Stimulated activated CD8-positive, alpha-beta memory T cell treated with anti-CD3 and anti-CD28 coated beads, Interleukin-4, amount 100 ng/mL, for 1 hour (primary cell): Measurements from ENCODE around the gene TRIM59.

Source experiments
- DNase-seq, 2 donors: peaks; one replicate each; pipeline ENCODE4 v3.0.0-alpha.2; 2020; ENCODE audit warnings: low read depth in 2 of 2, low spot score in 1 of 2

Gene TRIM59

DNA sequence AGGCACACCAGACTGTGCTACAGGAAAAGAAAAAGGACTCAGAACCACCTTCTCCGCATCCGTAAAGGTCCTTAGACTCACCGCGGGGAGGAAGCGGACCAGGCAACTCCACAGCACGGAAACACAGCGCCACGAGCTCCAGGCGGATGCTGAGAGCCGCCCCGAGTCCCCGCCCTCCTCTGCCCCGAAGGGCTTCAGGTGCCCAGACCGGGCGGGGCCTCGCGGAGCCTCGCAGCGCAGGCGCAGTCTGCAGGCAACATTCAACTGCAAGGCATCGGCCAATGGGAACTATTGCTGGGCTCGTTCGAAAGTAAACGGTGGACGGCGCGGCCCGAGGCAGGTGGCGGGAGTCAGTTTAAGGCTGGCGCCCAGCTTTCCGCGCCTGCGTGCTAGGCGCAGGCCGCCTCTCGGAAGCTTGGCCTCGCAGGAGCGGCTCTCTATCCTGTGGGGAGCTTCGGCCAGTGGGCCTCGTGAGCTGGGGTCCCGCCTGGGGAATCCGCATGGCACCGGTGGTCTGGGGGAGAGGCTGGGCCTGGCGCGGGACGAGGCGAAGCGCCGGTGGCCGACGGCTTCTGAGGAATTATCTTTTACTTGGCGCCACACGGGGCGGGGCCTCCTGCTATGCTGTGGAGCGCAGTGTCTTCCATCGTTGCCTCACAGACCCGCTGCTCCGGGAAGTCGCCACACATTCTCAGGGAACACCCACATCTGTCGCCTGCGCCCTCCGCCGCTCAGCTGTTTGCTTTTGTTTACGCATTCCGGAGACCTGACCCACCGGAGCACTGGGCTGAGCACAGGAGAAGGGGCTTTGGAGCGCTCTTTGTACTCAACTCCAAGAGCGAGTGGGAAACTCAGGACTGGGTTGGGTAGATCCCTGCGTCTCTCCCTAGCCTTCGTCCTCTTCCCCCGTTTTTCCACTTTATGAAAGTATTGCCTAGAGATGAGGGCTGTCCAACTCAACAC lies at the start of gene TRIM59:
TRIM59 (minus strand) TSS at position 151 of the 963 bp plus-strand sequence. CDS start 10,603 bp downstream, outside the sequence.
- DNase-seq, result peak; percentile 78 to 93

DNA sequence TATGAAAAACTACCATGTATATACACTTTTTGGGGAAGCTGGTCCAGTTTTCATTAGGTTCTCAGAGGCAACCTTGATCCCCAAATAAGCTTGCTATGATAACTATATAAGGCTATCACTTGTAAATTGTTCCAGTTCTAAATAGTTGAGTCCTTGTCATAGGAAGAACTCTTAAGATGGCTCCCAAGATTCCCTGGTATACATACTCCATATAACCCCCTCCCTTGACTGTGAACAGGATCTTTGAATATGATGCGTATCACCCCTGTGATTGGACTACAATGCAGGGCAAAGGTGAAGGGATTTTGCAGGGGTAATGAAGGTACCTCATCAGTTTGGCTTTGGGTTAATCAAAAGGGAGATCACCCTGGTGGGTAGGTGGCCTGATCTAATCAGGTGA lies 48.6 kb upstream of the TRIM59 start:
- no peak for DNase-seq

DNA sequence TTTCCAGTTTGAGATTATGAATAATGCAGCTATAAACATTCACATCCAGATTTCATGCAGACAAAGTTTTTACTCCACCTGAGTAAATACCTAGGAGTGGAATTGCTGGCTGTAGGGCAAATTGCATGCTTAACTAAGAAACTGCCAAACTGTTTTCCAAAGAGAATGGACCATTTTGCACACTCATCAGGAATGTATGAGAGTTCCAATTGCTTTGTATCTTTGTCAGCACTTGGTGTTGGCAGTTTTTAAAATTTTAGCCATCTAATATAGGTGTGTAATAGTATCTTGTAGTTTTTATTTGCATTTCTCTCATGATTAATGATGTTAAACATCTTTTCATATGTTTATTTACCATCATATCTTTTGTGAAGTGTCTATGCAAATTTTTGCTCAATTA lies 40.6 kb upstream of the TRIM59 start:
- no peak for DNase-seq

DNA sequence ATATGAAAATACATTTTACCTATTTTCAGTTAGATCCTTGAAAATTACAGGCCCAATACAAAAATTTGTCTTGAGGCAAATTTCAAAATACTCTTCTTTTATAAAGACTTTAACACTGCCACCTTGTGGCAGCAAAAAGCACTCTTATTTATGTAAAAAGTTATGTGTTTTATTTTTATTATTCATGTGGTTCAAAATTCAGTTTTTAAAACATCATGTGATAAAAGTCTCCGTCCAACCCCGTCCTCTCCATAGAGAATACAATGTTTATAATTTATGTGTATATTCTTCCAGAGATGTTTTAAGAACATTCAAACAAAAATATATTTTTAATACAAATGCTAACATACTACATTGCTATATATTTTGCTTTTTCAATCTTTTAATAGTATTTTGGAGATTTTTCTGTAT lies 36.9 kb upstream of the TRIM59 start:
- DNase-seq, result no peak

GRCh38 chr3:160482796-160483195 lies 33.2 kb upstream of the TRIM59 start:
- DNase-seq, result no peak

DNA sequence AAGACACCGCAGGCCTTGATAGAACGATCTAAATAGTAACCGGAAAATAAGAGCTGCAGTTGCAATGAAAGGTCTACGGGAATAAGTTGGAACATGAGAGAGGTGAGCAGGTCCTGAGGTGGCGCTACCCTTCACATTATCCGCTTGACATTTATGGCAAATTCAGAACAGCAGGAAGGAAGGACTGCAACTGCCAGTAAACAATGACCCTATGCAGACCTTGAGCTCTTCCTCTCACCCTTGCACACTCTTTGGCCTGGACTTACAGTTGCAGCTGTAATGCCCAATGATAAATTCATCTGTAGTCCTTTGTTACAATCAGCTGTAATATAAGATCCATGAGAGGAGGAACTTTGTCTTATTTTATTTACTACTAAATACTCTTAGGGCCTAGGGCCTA lies 32.3 kb upstream of the TRIM59 start:
- DNase-seq, result no peak

- no peak for DNase-seq
Measured at GRCh38 chr3:160480931-160481330, 31.3 kb upstream of the TRIM59 start.

DNA sequence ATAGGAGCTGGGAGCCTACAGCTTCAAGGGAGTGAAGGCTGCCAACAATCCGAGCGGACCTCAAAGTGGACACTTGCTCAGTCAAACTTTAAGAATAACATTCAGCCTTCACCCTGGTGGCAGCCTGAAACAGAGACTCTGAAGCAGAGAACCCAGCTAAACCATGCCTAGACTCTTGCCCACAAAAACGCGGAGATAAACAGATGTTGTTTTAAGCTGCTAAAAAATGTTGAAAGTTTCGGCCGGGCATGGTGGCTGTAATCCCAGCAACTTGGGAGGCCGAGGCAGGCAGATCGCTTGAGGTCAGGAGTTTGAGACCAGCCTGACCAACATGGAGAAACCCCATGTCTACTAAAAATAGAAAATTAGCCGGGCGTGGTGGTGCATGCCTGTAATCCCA lies 29.8 kb upstream of the TRIM59 start:
- no peak for DNase-seq

DNA sequence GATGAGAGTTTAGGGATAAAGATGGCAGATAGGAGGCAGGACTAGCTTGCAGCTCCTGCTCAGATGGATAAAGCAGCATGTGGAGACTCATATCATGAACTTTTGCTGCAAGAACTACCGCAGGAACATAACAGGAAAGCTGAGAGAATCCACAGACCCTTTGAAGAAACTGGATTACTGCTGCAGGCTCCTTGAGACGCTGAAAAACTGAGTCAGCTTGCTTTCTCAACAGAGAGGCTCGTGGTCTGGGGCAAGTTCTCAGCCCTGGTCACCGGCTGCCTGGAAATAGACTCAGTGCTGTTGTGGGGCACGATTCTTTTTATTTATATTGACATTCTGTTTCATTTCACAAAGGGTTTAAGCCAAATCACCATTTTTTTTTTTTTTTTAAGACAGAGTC lies 28.8 kb upstream of the TRIM59 start:
- no peak for DNase-seq

GRCh38 chr3:160477750-160478149 lies 28.2 kb upstream of the TRIM59 start:
- DNase-seq, result no peak

GRCh38 chr3:160475884-160476283 lies 26.3 kb upstream of the TRIM59 start:
- no peak for DNase-seq

DNA sequence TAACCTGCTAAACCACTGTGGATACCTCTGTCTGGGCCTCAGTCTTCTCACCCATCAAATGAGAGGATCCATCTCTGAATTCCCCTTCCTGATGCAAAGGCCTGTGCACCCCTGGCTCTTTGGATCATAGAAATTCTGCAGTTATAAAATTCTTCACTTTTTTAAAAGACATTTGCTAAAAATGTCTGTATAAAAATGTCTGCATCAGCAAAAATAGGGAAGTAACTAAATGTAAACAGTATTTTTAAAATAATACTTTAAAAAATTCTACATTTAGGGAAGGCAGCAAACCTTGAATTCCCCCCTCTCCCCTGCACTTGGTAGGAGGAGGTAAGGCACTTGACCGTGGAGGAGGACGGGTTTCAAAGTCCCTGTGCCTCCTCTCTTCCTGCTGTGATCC lies 25.6 kb upstream of the TRIM59 start:
- no peak for DNase-seq

DNA sequence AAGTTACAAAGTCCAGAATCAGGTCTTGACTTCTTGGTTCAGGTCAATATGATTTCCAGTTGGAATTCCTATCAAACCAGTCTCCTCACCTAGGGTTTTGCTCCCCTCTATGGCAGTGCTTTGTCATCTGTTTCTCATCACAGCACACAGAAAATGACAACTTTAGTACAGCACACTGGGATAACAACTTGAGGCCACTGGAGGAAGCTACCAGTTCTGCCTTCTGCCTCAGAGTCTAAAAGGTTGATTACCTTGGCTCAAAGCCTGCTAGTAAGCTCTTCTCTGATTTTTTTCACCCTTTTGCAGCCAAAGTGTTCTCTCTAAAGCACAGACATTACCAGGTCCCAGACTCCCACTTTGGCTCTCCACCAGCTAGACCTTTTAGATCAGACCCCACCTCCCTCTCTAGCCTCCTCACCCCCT lies 24.8 kb upstream of the TRIM59 start:
- DNase-seq, result no peak

DNA sequence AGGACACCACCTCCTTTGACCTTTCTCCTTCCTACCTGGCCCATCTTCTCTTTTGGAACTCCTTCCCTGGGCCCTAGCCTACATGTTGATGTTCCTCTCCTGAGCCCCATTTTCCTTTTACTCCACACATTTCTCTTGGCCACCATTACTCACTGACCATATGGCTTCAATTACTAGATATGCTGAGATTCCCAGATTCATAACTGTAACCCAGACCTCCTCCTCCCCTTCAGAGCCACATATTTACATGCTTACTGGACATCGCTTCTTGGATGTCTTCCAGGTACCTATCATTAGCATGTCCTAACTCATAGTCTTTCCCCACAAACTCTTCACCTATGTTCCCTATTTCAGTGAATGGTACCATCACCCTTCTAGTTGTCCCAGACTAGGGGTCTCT lies 24.4 kb upstream of the TRIM59 start:
- no peak for DNase-seq

- no peak for DNase-seq
Measured at GRCh38 chr3:160473221-160473620, 23.6 kb upstream of the TRIM59 start.

DNA sequence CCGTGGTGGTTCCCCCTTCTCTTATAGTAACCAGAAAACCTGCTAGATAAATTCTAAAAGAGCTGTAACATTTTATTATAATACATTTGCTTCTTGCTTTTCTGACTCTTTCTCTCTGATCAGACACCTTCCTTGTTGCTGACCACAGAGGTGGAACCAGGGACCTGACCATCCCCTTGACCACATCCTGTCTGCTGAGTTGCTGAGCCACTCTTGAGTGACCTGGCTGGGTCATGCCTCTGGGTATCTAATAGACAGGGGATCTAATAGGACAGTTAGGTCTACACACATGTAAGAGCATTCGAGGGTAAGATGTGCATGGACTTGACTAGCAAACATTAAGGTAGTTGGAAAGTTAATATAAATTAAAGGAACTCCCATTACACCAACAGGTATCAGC lies 22.8 kb upstream of the TRIM59 start:
- DNase-seq, result no peak

DNA sequence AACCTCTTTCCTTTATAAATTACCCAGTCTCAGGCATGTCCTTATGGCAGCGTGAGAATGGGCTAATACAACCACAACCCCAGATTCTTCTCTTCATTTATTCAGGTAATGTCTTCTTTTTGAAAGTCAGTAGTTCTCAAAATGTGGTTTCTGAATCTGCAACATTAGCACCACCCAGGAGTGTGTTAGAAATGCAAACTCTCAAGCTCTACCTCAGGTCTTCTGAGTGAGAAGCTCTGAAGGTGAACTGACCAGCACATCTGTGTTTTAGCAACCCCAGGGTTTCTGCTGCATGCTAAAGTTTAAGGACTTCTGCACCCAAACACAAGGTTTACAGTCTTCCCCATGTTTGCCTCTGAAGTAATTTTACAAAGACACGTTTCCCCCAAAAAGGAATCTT lies 22.3 kb upstream of the TRIM59 start:
- DNase-seq, result no peak

DNA sequence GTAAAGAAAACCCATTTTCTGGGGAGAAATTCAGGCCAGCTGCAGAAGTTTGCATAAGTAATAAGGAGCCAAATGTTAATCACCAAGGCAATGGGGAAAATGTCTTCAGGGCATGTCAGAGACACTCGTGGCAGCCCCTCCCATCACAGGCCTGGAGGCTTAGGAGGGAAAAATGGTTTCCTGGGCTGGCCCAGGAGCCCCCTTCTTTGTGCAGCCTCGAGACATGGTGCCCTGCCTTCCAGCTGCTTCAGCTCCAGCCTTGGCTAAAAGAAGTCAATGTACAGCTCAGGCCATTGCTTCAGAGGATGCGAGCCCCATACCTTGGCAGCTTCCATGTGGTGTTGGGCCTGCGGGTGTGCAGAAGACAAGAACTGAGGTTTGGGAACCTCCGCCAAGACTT lies 20.6 kb upstream of the TRIM59 start:
- DNase-seq, result no peak

- no peak for DNase-seq
Measured at GRCh38 chr3:160464971-160465370, 15.4 kb upstream of the TRIM59 start.

GRCh38 chr3:160464321-160464720 lies 14.7 kb upstream of the TRIM59 start:
- no peak for DNase-seq

GRCh38 chr3:160460033-160460432 lies 10.4 kb upstream of the TRIM59 start:
- DNase-seq, result no peak

DNA sequence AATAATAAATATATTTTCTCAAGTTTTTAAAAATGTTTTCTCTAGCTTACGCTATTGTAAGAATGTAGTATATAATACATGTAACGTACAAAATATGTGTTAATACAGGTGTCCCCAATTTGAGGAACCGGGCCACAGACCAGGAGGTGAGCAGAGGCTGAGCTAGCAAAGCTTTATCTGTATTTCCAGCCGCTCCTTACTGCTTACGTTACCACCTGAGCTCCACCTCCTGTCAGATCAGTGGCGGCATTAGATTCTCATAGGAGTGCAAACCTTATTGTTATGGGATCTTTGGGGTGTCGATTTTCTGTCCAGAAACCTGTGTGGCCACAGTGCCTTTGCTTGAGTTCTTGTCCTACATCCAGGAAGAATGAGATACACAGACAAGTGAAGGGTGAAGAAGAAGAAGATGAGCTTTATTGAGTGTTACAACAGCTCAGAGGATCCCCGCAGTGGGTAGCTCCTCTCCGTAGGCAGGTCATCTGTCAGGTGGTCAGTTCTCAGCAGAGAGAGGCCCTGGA lies 9.9 kb upstream of the TRIM59 start:
- DNase-seq, result no peak

DNA sequence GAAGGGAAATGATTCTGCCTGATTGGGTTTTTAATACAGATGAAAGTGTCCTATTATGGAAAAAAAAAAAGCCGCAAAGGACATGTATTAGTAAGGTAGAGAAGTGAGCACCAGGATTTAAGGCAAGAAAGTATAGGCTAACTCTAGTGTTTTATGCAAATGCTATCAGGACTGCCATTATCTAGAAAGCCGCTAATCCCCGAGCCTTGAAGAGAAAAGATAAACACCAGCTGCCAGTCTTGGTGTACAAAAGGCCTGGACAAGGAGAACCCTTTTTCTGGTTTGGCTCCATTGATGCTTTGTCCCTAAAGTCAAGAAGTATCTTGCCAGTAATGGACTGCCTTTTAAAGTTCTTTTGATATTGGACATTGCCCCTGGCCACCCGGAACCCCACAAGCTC lies 8.6 kb upstream of the TRIM59 start:
- DNase-seq, result no peak
